ENCODE data around the gene FSTL4. TPM values are rescaled to one million over a fixed set of nuclear protein-coding genes. Genes with fewer than 3 reads are reported as not detected.

Gene FSTL4
- total RNA-seq, 2 experiments from 2014 or later: not detected

DNA sequence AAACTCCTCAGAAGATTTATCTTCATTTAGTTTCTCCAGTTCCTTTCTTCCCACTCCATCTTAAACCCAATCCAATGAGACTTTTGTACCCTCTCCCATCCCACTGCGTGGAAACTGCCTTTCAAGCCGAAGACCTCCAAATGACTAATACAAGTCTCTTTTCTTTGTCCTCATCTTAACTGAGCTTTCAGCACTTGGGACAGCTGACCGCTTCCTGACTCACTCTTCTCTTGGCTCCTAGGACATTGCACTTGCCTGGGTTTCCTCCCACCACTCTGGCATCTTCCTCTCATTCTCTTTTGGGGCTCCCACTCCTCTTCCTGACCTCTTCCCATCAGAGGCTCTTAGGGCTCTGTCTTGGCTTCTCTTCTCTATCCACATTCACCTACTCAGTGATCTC lies 316.8 kb downstream of the FSTL4 start:
- Histone ChIP-seq H3K4me3 (ENCODE audit: low read depth, low read length, poor library complexity, severe bottlenecking) (no peak overlapping the region), H3K36me3 (ENCODE audit: insufficient read depth, low read length) (no peaks in the 10 kb centered on the region), H3K4me2 (ENCODE audit: low read length) (no peak overlapping the region), H3K9me2 (ENCODE audit: insufficient read depth, low read length) (no peaks in the 10 kb centered on the region), H3K27ac (ENCODE audit: low read depth, low read length, poor library complexity, severe bottlenecking) (no peak overlapping the region), H3K79me2 (ENCODE audit: insufficient read depth, low read depth, low read length) (no peaks in the 10 kb centered on the region), H2AFZ (ENCODE audit: low read length) (no peak overlapping the region), H4K20me1 (ENCODE audit: insufficient read depth, low read length) (no peaks in the 10 kb centered on the region), H3K9me3 (ENCODE audit: low read length) (no peaks in the 10 kb centered on the region), H3K4me1 (ENCODE audit: insufficient read depth, low read length, poor library complexity, severe bottlenecking) (no peaks in the 10 kb centered on the region)
- no TSS peak for BruUV-seq (replicated peaks)
- POLR2A ChIA-PET: no interaction called here
- DNase-seq (ENCODE audit: low spot score): no peak
- CTCF ChIA-PET (ENCODE audit: unreplicated experiment): no interaction called here
- TF ChIP-seq EZH2phosphoT487 (IDR thresholded peaks at IDR 0.05; ENCODE audit: borderline replicate concordance, low read depth, low read length): no peak
- TF ChIP-seq, protein P1, sequence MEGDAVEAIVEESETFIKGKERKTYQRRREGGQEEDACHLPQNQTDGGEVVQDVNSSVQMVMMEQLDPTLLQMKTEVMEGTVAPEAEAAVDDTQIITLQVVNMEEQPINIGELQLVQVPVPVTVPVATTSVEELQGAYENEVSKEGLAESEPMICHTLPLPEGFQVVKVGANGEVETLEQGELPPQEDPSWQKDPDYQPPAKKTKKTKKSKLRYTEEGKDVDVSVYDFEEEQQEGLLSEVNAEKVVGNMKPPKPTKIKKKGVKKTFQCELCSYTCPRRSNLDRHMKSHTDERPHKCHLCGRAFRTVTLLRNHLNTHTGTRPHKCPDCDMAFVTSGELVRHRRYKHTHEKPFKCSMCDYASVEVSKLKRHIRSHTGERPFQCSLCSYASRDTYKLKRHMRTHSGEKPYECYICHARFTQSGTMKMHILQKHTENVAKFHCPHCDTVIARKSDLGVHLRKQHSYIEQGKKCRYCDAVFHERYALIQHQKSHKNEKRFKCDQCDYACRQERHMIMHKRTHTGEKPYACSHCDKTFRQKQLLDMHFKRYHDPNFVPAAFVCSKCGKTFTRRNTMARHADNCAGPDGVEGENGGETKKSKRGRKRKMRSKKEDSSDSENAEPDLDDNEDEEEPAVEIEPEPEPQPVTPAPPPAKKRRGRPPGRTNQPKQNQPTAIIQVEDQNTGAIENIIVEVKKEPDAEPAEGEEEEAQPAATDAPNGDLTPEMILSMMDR (conservative IDR thresholded peaks at IDR 0.05; ENCODE audit: low read length): no peak
- intact Hi-C loops (cut with micrococcal nuclease; ENCODE audit: unreplicated experiment): loop anchor here (10.0 kb wide), 1 partner anchor 461 kb away; the partner anchor contains the start of gene SHROOM1

DNA sequence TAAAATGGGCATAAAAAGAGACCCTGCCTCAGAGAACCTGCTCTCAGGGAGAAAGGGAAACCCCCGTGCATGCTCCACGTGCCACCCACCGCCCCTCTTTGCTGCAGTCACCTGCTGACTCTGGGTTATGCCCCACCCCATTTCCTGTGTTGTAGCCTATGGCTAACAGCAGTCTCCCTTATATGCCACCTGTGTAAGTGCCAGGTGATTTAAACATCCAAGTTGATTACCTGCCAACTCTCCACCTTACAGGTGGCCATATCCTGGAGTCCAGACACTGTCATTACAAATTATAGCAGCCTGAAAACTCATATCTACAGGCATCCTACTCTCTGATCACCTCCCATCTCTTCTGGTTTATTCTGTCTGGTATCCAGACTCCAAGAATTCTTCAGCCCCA lies 318.0 kb downstream of the FSTL4 start:
- H4K20me1 ChIP-seq (ENCODE audit: insufficient read depth, low read length): no peaks in the 10 kb centered on the region
- H3K4me2 ChIP-seq (ENCODE audit: low read length): no peak overlapping the region
- no peaks in the 10 kb centered on the region for H3K36me3 ChIP-seq (ENCODE audit: insufficient read depth, low read length)
- POLR2A ChIA-PET: no interaction called here
- BruUV-seq (replicated peaks): no TSS peak
- TF ChIP-seq, protein P1 (conservative IDR thresholded peaks at IDR 0.05; ENCODE audit: low read length): no peak
- H3K79me2 ChIP-seq (ENCODE audit: insufficient read depth, low read depth, low read length): no peaks in the 10 kb centered on the region
- no peaks in the 10 kb centered on the region for H3K9me2 ChIP-seq (ENCODE audit: insufficient read depth, low read length)
- DNase-seq (ENCODE audit: low spot score): no peak
- no peak overlapping the region for H3K27ac ChIP-seq (ENCODE audit: low read depth, low read length, poor library complexity, severe bottlenecking)
- no peak overlapping the region for H3K4me3 ChIP-seq (ENCODE audit: low read depth, low read length, poor library complexity, severe bottlenecking)
- H3K4me1 ChIP-seq (ENCODE audit: insufficient read depth, low read length, poor library complexity, severe bottlenecking): no peaks in the 10 kb centered on the region
- no peak overlapping the region for H2AFZ ChIP-seq (ENCODE audit: low read length)
- H3K9me3 ChIP-seq (ENCODE audit: low read length): no peaks in the 10 kb centered on the region
- intact Hi-C loops (cut with micrococcal nuclease; ENCODE audit: unreplicated experiment): loop anchor here (10.0 kb wide), 1 partner anchor 460 kb away; the partner anchor contains the start of gene SHROOM1
- CTCF ChIA-PET (ENCODE audit: unreplicated experiment): no interaction called here

DNA sequence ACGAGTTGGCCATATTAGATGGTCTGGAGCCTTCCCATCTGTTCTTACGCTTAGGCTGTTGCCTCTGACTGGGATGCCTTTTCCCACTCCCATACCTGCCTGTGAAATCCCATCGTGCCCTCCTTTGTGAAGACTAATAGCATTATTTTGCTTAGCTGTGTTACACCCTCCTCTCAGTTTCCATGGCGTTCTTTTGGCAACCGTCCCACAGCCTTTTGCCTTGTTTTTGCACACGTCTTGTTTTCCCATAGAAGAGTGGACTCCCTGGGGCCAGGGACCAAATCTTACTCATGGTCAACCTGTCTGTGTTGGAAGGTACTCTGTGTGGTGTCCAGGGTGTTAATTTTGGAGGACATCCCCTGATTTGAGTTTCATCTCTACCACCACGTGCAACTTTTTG lies 318.4 kb downstream of the FSTL4 start:
- ChIA-PET POLR2A (no interaction called here), CTCF (ENCODE audit: unreplicated experiment) (no interaction called here)
- H3K4me2 ChIP-seq (ENCODE audit: low read length): no peak overlapping the region
- H3K4me1 ChIP-seq (ENCODE audit: insufficient read depth, low read length, poor library complexity, severe bottlenecking): no peaks in the 10 kb centered on the region
- H3K9me2 ChIP-seq (ENCODE audit: insufficient read depth, low read length): no peaks in the 10 kb centered on the region
- no peak overlapping the region for H2AFZ ChIP-seq (ENCODE audit: low read length)
- H3K4me3 ChIP-seq (ENCODE audit: low read depth, low read length, poor library complexity, severe bottlenecking): no peak overlapping the region
- H4K20me1 ChIP-seq (ENCODE audit: insufficient read depth, low read length): no peaks in the 10 kb centered on the region
- intact Hi-C loops (cut with micrococcal nuclease; ENCODE audit: unreplicated experiment): loop anchor here (10.0 kb wide), 1 partner anchor 459 kb away; the partner anchor contains the start of gene SHROOM1
- no TSS peak for BruUV-seq (replicated peaks)
- DNase-seq (ENCODE audit: low spot score): no peak
- H3K36me3 ChIP-seq (ENCODE audit: insufficient read depth, low read length): no peaks in the 10 kb centered on the region
- no peaks in the 10 kb centered on the region for H3K79me2 ChIP-seq (ENCODE audit: insufficient read depth, low read depth, low read length)
- H3K27ac ChIP-seq (ENCODE audit: low read depth, low read length, poor library complexity, severe bottlenecking): no peak overlapping the region
- no peaks in the 10 kb centered on the region for H3K9me3 ChIP-seq (ENCODE audit: low read length)
- TF ChIP-seq, protein P1 (conservative IDR thresholded peaks at IDR 0.05; ENCODE audit: low read length): no peak
- TF ChIP-seq EZH2phosphoT487 (IDR thresholded peaks at IDR 0.05; ENCODE audit: borderline replicate concordance, low read depth, low read length): no peak
